ENCODE measurements around the gene ZNF3.

ZNF3 gene

DNA sequence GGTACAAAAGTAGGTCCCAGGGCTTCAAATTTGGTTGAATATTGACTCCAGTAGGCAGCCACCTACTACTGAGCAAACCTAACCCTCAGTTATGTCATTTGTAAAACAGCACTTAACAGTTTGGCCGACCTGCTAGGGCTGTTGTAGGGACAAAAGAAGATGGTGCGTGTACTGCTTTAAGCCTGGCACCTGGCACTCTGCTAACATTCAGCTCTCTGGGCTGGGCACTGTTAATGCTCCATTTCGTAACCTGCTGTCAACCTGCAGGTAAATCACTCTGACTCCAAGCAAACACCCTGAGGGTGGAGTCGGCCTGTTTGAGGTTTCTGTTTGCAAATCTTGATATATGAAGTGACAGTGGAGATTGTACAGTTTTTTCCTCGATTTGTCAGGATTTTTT, 58.9 kb downstream of the ZNF3 start:
- Histone ChIP-seq H4K20me1 (ENCODE audit: control insufficient read depth, insufficient read depth, low read depth, low read length) (peaks cover 11% of the 10 kb centered on the region), H3K9me2 (replicated peaks; ENCODE audit: control insufficient read depth, low read length) (no peaks in the 10 kb centered on the region), H3K27me3 (ENCODE audit: control insufficient read depth, low read length) (no peaks in the 10 kb centered on the region), H3K27ac (ENCODE audit: low read depth, low read length) (no peak overlapping the region), H3K4me3 (ENCODE audit: low read length) (no peak overlapping the region), H3K4me2 (ENCODE audit: low read length) (no peak overlapping the region), H3K79me2 (ENCODE audit: control insufficient read depth, low read length) (peaks cover 51% of the 10 kb centered on the region), H3K9me3 (ENCODE audit: control insufficient read depth, insufficient read depth, low read length) (no peaks in the 10 kb centered on the region), H3K4me1 (ENCODE audit: control insufficient read depth, low read length) (peaks cover 4% of the 10 kb centered on the region; the same call in 1 of the 2 replicates), H3K36me3 (ENCODE audit: control insufficient read depth, low read length) (peaks cover 81% of the 10 kb centered on the region), H3F3A (ENCODE audit: control insufficient read depth, insufficient read depth) (peaks cover 5% of the 10 kb centered on the region)
- TF ChIP-seq, protein P1, sequence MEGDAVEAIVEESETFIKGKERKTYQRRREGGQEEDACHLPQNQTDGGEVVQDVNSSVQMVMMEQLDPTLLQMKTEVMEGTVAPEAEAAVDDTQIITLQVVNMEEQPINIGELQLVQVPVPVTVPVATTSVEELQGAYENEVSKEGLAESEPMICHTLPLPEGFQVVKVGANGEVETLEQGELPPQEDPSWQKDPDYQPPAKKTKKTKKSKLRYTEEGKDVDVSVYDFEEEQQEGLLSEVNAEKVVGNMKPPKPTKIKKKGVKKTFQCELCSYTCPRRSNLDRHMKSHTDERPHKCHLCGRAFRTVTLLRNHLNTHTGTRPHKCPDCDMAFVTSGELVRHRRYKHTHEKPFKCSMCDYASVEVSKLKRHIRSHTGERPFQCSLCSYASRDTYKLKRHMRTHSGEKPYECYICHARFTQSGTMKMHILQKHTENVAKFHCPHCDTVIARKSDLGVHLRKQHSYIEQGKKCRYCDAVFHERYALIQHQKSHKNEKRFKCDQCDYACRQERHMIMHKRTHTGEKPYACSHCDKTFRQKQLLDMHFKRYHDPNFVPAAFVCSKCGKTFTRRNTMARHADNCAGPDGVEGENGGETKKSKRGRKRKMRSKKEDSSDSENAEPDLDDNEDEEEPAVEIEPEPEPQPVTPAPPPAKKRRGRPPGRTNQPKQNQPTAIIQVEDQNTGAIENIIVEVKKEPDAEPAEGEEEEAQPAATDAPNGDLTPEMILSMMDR (IDR thresholded peaks at IDR 0.05; ENCODE audit: low read depth, low read length, poor library complexity, severe bottlenecking) = no peak
- no peak for TF ChIP-seq EZH2phosphoT487 (IDR thresholded peaks at IDR 0.05; ENCODE audit: borderline replicate concordance, low read length)

DNA sequence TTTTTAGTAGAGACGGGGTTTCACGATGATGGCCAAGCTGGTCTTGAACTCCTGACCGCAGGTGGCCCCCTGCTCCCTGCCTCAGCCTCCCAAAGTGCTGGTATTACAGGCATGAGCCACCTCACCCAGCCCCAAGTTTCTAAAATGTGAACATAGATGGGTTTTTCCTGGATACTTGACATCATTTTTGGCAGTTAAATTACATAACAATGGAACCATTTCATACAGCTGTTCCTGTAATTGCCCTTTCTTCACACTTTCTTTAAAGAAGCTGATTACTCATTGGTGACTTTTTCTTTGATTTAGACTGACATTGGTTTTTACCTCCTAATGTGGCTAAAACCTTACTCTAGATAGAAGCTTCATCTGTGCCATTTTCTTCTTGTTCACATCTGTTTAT, 60.2 kb downstream of the ZNF3 start:
- Histone ChIP-seq H4K20me1 (ENCODE audit: control insufficient read depth, insufficient read depth, low read depth, low read length) (peaks cover 21% of the 10 kb centered on the region), H3K27me3 (ENCODE audit: control insufficient read depth, low read length) (no peaks in the 10 kb centered on the region), H3K4me1 (ENCODE audit: control insufficient read depth, low read length) (peaks cover 16% of the 10 kb centered on the region), H3K9me2 (replicated peaks; ENCODE audit: control insufficient read depth, low read length) (no peaks in the 10 kb centered on the region), H3K4me3 (ENCODE audit: low read length) (no peak overlapping the region), H3K79me2 (ENCODE audit: control insufficient read depth, low read length) (peaks cover 64% of the 10 kb centered on the region), H3K9me3 (ENCODE audit: control insufficient read depth, insufficient read depth, low read length) (no peaks in the 10 kb centered on the region), H3K27ac (ENCODE audit: low read depth, low read length) (no peak overlapping the region), H3F3A (ENCODE audit: control insufficient read depth, insufficient read depth) (peaks cover 5% of the 10 kb centered on the region), H3K36me3 (ENCODE audit: control insufficient read depth, low read length) (peaks cover 82% of the 10 kb centered on the region), H3K4me2 (ENCODE audit: low read length) (no peak overlapping the region)
- TF ChIP-seq, protein P1 (IDR thresholded peaks at IDR 0.05; ENCODE audit: low read depth, low read length, poor library complexity, severe bottlenecking) = no peak
- TF ChIP-seq EZH2phosphoT487 (IDR thresholded peaks at IDR 0.05; ENCODE audit: borderline replicate concordance, low read length) = no peak
